ENCODE data around the gene DAB1. TPM values are rescaled to one million over a fixed set of nuclear protein-coding genes. Genes with fewer than 3 reads are reported as not detected.

Gene DAB1
- polyA plus RNA-seq, 3 donors, result not detected

GRCh38 chr1:57163789-57164188 is 260.1 kb downstream of the DAB1 start:
- Histone ChIP-seq H2AFZ (ENCODE audit: insufficient read depth, low read depth, low read length, poor library complexity, severe bottlenecking) (no peak overlapping the region), H3K4me3 (replicated peaks in 1 of 3; ENCODE audit: low read depth in 2 of 3, low read length in 3 of 3) (no peak overlapping the region), H3K27me3 (ENCODE audit: control insufficient read depth in 2 of 2, insufficient read depth in 2 of 2, low read length in 2 of 2) (no peaks in the 10 kb centered on the region), H3K27ac (ENCODE audit: low read depth in 1 of 2, low read length in 2 of 2) (no peak overlapping the region), H4K20me1 (ENCODE audit: insufficient read depth, low read length) (no peaks in the 10 kb centered on the region), H3K79me2 (ENCODE audit: insufficient read depth, low read length) (no peaks in the 10 kb centered on the region), H3K9me3 (replicated peaks in 1 of 2; ENCODE audit: control insufficient read depth in 1 of 2, insufficient read depth in 1 of 2, low read length in 2 of 2) (no peaks in the 10 kb centered on the region), H3K4me1 (ENCODE audit: control insufficient read depth in 1 of 2, insufficient read depth in 2 of 2, low read length in 2 of 2) (no peaks in the 10 kb centered on the region), H3K4me2 (replicated peaks; ENCODE audit: extremely low read depth, low read length, poor library complexity, severe bottlenecking) (no peak overlapping the region), H3K36me3 (replicated peaks in 1 of 2; ENCODE audit: control insufficient read depth in 1 of 2, insufficient read depth in 2 of 2, low read length in 2 of 2) (no peaks in the 10 kb centered on the region), H3K9ac (ENCODE audit: insufficient read depth, low read length, poor library complexity, severe bottlenecking) (no peak overlapping the region)
- Mint-ChIP-seq H3K4me3 (no peak overlapping the region), H3K27me3 (ENCODE audit: low read depth in 3 of 3) (peaks cover 0 to 2% (median 0%) of the 10 kb centered on the region in 3 donors), H3K36me3 (no peaks in the 10 kb centered on the region), H3K9me3 (peaks cover 0 to 4% (median 0%) of the 10 kb centered on the region in 7 donors), H3K4me1 (no peaks in the 10 kb centered on the region), H3K27ac (no peak overlapping the region)
- intact Hi-C loops (cut with micrococcal nuclease), result no loop called here
- no peak for TF ChIP-seq CTCF (IDR thresholded peaks at IDR 0.05)
- WGBS (ENCODE audit: insufficient coverage), result no CpG with 5 or more reads among the region's 1 CpG
- DNase-seq, result no peak

GRCh38 chr1:57163325-57163724 is 260.5 kb downstream of the DAB1 start:
- H3K9me3 Mint-ChIP-seq, result peaks cover 0 to 4% (median 0%) of the 10 kb centered on the region in 7 donors
- no peaks in the 10 kb centered on the region for H3K79me2 ChIP-seq (ENCODE audit: insufficient read depth, low read length)
- H3K4me3 Mint-ChIP-seq, result no peak overlapping the region
- WGBS (ENCODE audit: insufficient coverage), result 66% methylated on average over 5 of the region's 5 CpGs
- H4K20me1 ChIP-seq (ENCODE audit: insufficient read depth, low read length), result no peaks in the 10 kb centered on the region
- no peaks in the 10 kb centered on the region for H3K36me3 ChIP-seq (replicated peaks in 1 of 2; ENCODE audit: control insufficient read depth in 1 of 2, insufficient read depth in 2 of 2, low read length in 2 of 2)
- no peaks in the 10 kb centered on the region for H3K4me1 ChIP-seq (ENCODE audit: control insufficient read depth in 1 of 2, insufficient read depth in 2 of 2, low read length in 2 of 2)
- H3K4me3 ChIP-seq (replicated peaks in 1 of 3; ENCODE audit: low read depth in 2 of 3, low read length in 3 of 3), result no peak overlapping the region
- H3K36me3 Mint-ChIP-seq, result no peaks in the 10 kb centered on the region
- intact Hi-C loops (cut with micrococcal nuclease), result no loop called here
- no peak overlapping the region for H3K4me2 ChIP-seq (replicated peaks; ENCODE audit: extremely low read depth, low read length, poor library complexity, severe bottlenecking)
- H3K27ac ChIP-seq (ENCODE audit: low read depth in 1 of 2, low read length in 2 of 2), result no peak overlapping the region
- no peak for DNase-seq
- H3K4me1 Mint-ChIP-seq, result no peaks in the 10 kb centered on the region
- H3K27me3 ChIP-seq (ENCODE audit: control insufficient read depth in 2 of 2, insufficient read depth in 2 of 2, low read length in 2 of 2), result no peaks in the 10 kb centered on the region
- no peak for TF ChIP-seq CTCF (IDR thresholded peaks at IDR 0.05)
- H2AFZ ChIP-seq (ENCODE audit: insufficient read depth, low read depth, low read length, poor library complexity, severe bottlenecking), result no peak overlapping the region
- H3K27ac Mint-ChIP-seq, result no peak overlapping the region
- H3K27me3 Mint-ChIP-seq (ENCODE audit: low read depth in 3 of 3), result peaks cover 0 to 2% (median 0%) of the 10 kb centered on the region in 3 donors
- H3K9me3 ChIP-seq (replicated peaks in 1 of 2; ENCODE audit: control insufficient read depth in 1 of 2, insufficient read depth in 1 of 2, low read length in 2 of 2), result no peaks in the 10 kb centered on the region
- no peak overlapping the region for H3K9ac ChIP-seq (ENCODE audit: insufficient read depth, low read length, poor library complexity, severe bottlenecking)

All from CD14-positive monocyte (primary cell).